ENCODE measurements around the gene SPATA13. TPM values are rescaled to one million over a fixed set of nuclear protein-coding genes. Genes with fewer than 3 reads are reported as not detected.

Gene SPATA13
- total and polyA plus RNA-seq, 2 experiments from 2014 or later, result 12.4 to 19.4 TPM

GRCh38 chr13:24153979-24154701, 6.4 kb upstream of the SPATA13 start:
- Histone ChIP-seq H3K27me3 (no peaks in the 10 kb centered on the region), H3K27ac (no peak overlapping the region), H2AFZ (no peak overlapping the region), H3K4me1 (ENCODE audit: insufficient read depth) (peaks cover 4% of the 10 kb centered on the region), H3K9me2 (replicated peaks; ENCODE audit: insufficient read depth) (no peaks in the 10 kb centered on the region), H3K4me2 (no peak overlapping the region), H3K36me3 (replicated peaks; ENCODE audit: insufficient read depth, low read depth) (no peaks in the 10 kb centered on the region), H4K20me1 (ENCODE audit: insufficient read depth, poor library complexity, severe bottlenecking) (no peaks in the 10 kb centered on the region), H3K79me2 (no peaks in the 10 kb centered on the region), H3K9me3 (ENCODE audit: low read depth) (no peaks in the 10 kb centered on the region), H3K4me3 (no peak overlapping the region)
- DNase-seq (ENCODE audit: low spot score), result no peak
- WGBS (ENCODE audit: low lambda C conversion rate, missing lambda C conversion rate), result 87% methylated on average over 5 of the region's 5 CpGs
- TF ChIP-seq EZH2 (IDR thresholded peaks at IDR 0.05; ENCODE audit: borderline replicate concordance) (no peak), CTCF (IDR thresholded peaks at IDR 0.05; ENCODE audit: poor library complexity) (no peak), EZH2phosphoT487 (IDR thresholded peaks at IDR 0.05; ENCODE audit: low read depth, severe bottlenecking, unreplicated experiment) (no peak)

GRCh38 chr13:24159357-24159756, 1.2 kb upstream of the SPATA13 start:
- no peak for DNase-seq (ENCODE audit: low spot score)
- Histone ChIP-seq H3K27ac (no peak overlapping the region), H3K9me2 (replicated peaks; ENCODE audit: insufficient read depth) (no peaks in the 10 kb centered on the region), H3K36me3 (replicated peaks; ENCODE audit: insufficient read depth, low read depth) (no peaks in the 10 kb centered on the region), H3K4me3 (no peak overlapping the region), H3K4me2 (no peak overlapping the region), H3K79me2 (peaks cover 23% of the 10 kb centered on the region), H3K9me3 (ENCODE audit: low read depth) (no peaks in the 10 kb centered on the region), H4K20me1 (ENCODE audit: insufficient read depth, poor library complexity, severe bottlenecking) (no peaks in the 10 kb centered on the region), H3K4me1 (ENCODE audit: insufficient read depth) (peaks cover 4% of the 10 kb centered on the region), H3K27me3 (peaks cover 3% of the 10 kb centered on the region), H2AFZ (no peak overlapping the region)
- TF ChIP-seq EZH2phosphoT487 (IDR thresholded peaks at IDR 0.05; ENCODE audit: low read depth, severe bottlenecking, unreplicated experiment) (no peak), CTCF (IDR thresholded peaks at IDR 0.05; ENCODE audit: poor library complexity) (no peak), EZH2 (IDR thresholded peaks at IDR 0.05; ENCODE audit: borderline replicate concordance) (no peak)
- WGBS (ENCODE audit: low lambda C conversion rate, missing lambda C conversion rate), result 90% methylated on average over 5 of the region's 5 CpGs

- Histone ChIP-seq H3K4me2 (peak overlapping the region; percentile 92), H2AFZ (peak overlapping the region; percentile 89)
- TF ChIP-seq EZH2phosphoT487 (IDR thresholded peaks at IDR 0.05; ENCODE audit: low read depth, severe bottlenecking, unreplicated experiment) (no peak), CTCF (IDR thresholded peaks at IDR 0.05; ENCODE audit: poor library complexity) (no peak), EZH2 (IDR thresholded peaks at IDR 0.05; ENCODE audit: borderline replicate concordance) (no peak)
Measured at GRCh38 chr13:24161010-24161775, 673 bp downstream of the SPATA13 start.

More at GRCh38 chr13:24161010-24161775, 673 bp downstream of the SPATA13 start:
- Histone ChIP-seq H4K20me1 (ENCODE audit: insufficient read depth, poor library complexity, severe bottlenecking) (no peaks in the 10 kb centered on the region), H3K9me3 (ENCODE audit: low read depth) (no peaks in the 10 kb centered on the region), H3K27ac (peak overlapping the region; percentile 59), H3K4me3 (peak overlapping the region; percentile 66), H3K4me1 (ENCODE audit: insufficient read depth) (peaks cover 4% of the 10 kb centered on the region), H3K79me2 (peaks cover 24% of the 10 kb centered on the region), H3K36me3 (replicated peaks; ENCODE audit: insufficient read depth, low read depth) (no peaks in the 10 kb centered on the region), H3K9me2 (replicated peaks; ENCODE audit: insufficient read depth) (no peaks in the 10 kb centered on the region), H3K27me3 (peaks cover 3% of the 10 kb centered on the region)
- DNase-seq (ENCODE audit: low spot score), result peak; percentile 52
- WGBS (ENCODE audit: low lambda C conversion rate, missing lambda C conversion rate), result under 1% methylated on average over 42 of the region's 43 CpGs
